SU-DHL-6 (cell line): ENCODE data around the gene TMEM220.

Experiments
- H2AFZ ChIP-seq: fragments of 200-600 bp; sonication (generic); 2 replicates; pipeline ENCODE4 v1.6.1; 2014; ENCODE audit warnings: low read depth, mild to moderate bottlenecking, moderate library complexity, mixed read lengths, antibody characterized with exemption, low read length; ENCODE audit not compliant: severe bottlenecking
- H3F3A ChIP-seq: fragments of 200-600 bp; shearing (Covaris generic); 2 replicates; pipeline ENCODE4 v1.6.0; 2016; ENCODE audit warnings: antibody characterized with exemption, mild to moderate bottlenecking; ENCODE audit not compliant: insufficient read depth
- H3K27ac ChIP-seq: fragments of 200-600 bp; sonication (generic); 2 replicates; pipeline ENCODE4 v1.5.1; 2016; ENCODE audit warnings: low read depth, mild to moderate bottlenecking, low read length, moderate library complexity, mixed read lengths
- H3K27me3 ChIP-seq: fragments of 200-600 bp; sonication (generic), shearing (Covaris generic); 2 replicates; pipeline ENCODE4 v1.6.0; 2014; ENCODE audit warnings: mild to moderate bottlenecking, low read length
- H3K36me3 ChIP-seq: fragments of 200-600 bp; sonication (generic); 2 replicates; pipeline ENCODE4 v1.6.1; 2014; ENCODE audit warnings: mild to moderate bottlenecking, low read length, mixed read lengths
- H3K4me2 ChIP-seq: fragments of 300-600, 200-600 bp; shearing (Covaris generic), sonication (generic); 2 replicates; pipeline ENCODE4 v1.6.0; 2014; ENCODE audit warnings: low read length, low read depth, mild to moderate bottlenecking; ENCODE audit not compliant: poor library complexity, severe bottlenecking
- H3K4me3 ChIP-seq: fragments of 200-600 bp; sonication (generic); 2 replicates; pipeline ENCODE4 v1.5.1; 2014; ENCODE audit warnings: antibody characterized with exemption, low read length, mild to moderate bottlenecking, mixed read lengths; ENCODE audit not compliant: insufficient read depth, poor library complexity, severe bottlenecking
- H3K79me2 ChIP-seq: fragments of 200-600 bp; sonication (generic); 2 replicates; pipeline ENCODE4 v1.6.1; 2014; ENCODE audit warnings: mild to moderate bottlenecking, low read length, moderate library complexity; ENCODE audit not compliant: insufficient read depth
- H3K9ac ChIP-seq: fragments of 200-600 bp; sonication (generic); 2 replicates; pipeline ENCODE4 v1.7.0; 2014; ENCODE audit warnings: mild to moderate bottlenecking, low read length
- H3K9me2 ChIP-seq: fragments of 200-600 bp; sonication (generic); replicated peaks from 2 replicates; pipeline ENCODE4 v1.6.1; 2014; ENCODE audit warnings: low read length; ENCODE audit not compliant: insufficient read depth
- H3K9me3 ChIP-seq: fragments of 200-600 bp; sonication (generic); 2 replicates; pipeline ENCODE4 v1.6.1; 2014; ENCODE audit warnings: low read length, mixed read lengths; ENCODE audit not compliant: insufficient read depth
- H4K20me1 ChIP-seq: fragments of 200-600 bp; sonication (generic); 2 replicates; pipeline ENCODE4 v1.6.1; 2014; ENCODE audit warnings: low read depth, mild to moderate bottlenecking, antibody characterized with exemption, low read length, moderate library complexity, mixed read lengths
- CTCF ChIP-seq: fragments of 200-600 bp; sonication (generic); IDR thresholded peaks from one replicate; pipeline ENCODE4 v1.5.1; 2017; ENCODE audit warnings: antibody characterized with exemption, mild to moderate bottlenecking, low read length, moderate library complexity; ENCODE audit not compliant: insufficient read depth, poor library complexity, severe bottlenecking
- EZH2phosphoT487 ChIP-seq: fragments of 200-600 bp; sonication (generic), shearing (Covaris generic); conservative IDR thresholded peaks from 2 replicates; pipeline ENCODE4 v1.6.1; 2018; ENCODE audit warnings: mild to moderate bottlenecking, antibody characterized with exemption, low read length, moderate library complexity, mixed read lengths

Gene TMEM220

GRCh38 chr17:10750210-10750609 lies 20.4 kb upstream of the TMEM220 start:
- no peaks in the 10 kb centered on the region for H3K27me3 ChIP-seq
- no peak overlapping the region for H3K9ac ChIP-seq
- TF ChIP-seq EZH2phosphoT487 = no peak
- TF ChIP-seq CTCF = no peak
- H3K36me3 ChIP-seq = no peaks in the 10 kb centered on the region
- H3K9me3 ChIP-seq = no peaks in the 10 kb centered on the region
- H3K4me3 ChIP-seq = no peak overlapping the region
- H3K4me2 ChIP-seq = no peak overlapping the region
- H3K9me2 ChIP-seq = no peaks in the 10 kb centered on the region
- H2AFZ ChIP-seq = no peak overlapping the region
- H3K79me2 ChIP-seq = no peaks in the 10 kb centered on the region
- no peaks in the 10 kb centered on the region for H3F3A ChIP-seq
- H3K27ac ChIP-seq = no peak overlapping the region
- H4K20me1 ChIP-seq = no peaks in the 10 kb centered on the region

GRCh38 chr17:10748531-10749181 lies 18.8 kb upstream of the TMEM220 start:
- H3K4me3 ChIP-seq = no peak overlapping the region
- TF ChIP-seq EZH2phosphoT487 = no peak
- no peak for TF ChIP-seq CTCF
- H3K9ac ChIP-seq = no peak overlapping the region
- no peak overlapping the region for H3K4me2 ChIP-seq
- H3K79me2 ChIP-seq = no peaks in the 10 kb centered on the region
- no peaks in the 10 kb centered on the region for H3K9me3 ChIP-seq
- no peak overlapping the region for H3K27ac ChIP-seq
- no peaks in the 10 kb centered on the region for H3K27me3 ChIP-seq
- no peaks in the 10 kb centered on the region for H3K9me2 ChIP-seq
- no peak overlapping the region for H2AFZ ChIP-seq
- no peaks in the 10 kb centered on the region for H3K36me3 ChIP-seq
- no peaks in the 10 kb centered on the region for H3F3A ChIP-seq
- no peaks in the 10 kb centered on the region for H4K20me1 ChIP-seq

GRCh38 chr17:10745231-10745630 lies 15.4 kb upstream of the TMEM220 start:
- no peaks in the 10 kb centered on the region for H3K79me2 ChIP-seq

More at GRCh38 chr17:10745231-10745630, 15.4 kb upstream of the TMEM220 start:
- no peak overlapping the region for H2AFZ ChIP-seq
- H3K4me2 ChIP-seq = no peak overlapping the region
- H3K9ac ChIP-seq = no peak overlapping the region
- H3K4me3 ChIP-seq = no peak overlapping the region
- no peaks in the 10 kb centered on the region for H3K27me3 ChIP-seq
- H3K36me3 ChIP-seq = no peaks in the 10 kb centered on the region
- H3K9me2 ChIP-seq = no peaks in the 10 kb centered on the region
- H3F3A ChIP-seq = no peaks in the 10 kb centered on the region
- H3K27ac ChIP-seq = no peak overlapping the region
- no peak for TF ChIP-seq EZH2phosphoT487
- TF ChIP-seq CTCF = no peak
- H3K9me3 ChIP-seq = no peaks in the 10 kb centered on the region
- no peaks in the 10 kb centered on the region for H4K20me1 ChIP-seq
